GM21423 (cell line): ENCODE results near the gene CEMIP2.
"Not testable (repeated sequence)": the region's sequence is repeated elsewhere in the genome, so short reads cannot be mapped to it uniquely, and the experiment has no call there.

Experiments
- ATAC-seq: cut with Tn5 transposase; IDR thresholded peaks from one replicate; pipeline ENCODE4 v1.9.1; 2021; ENCODE audit warnings: mild to moderate bottlenecking, moderate library complexity; ENCODE audit not compliant: unreplicated experiment

CEMIP2 gene

DNA sequence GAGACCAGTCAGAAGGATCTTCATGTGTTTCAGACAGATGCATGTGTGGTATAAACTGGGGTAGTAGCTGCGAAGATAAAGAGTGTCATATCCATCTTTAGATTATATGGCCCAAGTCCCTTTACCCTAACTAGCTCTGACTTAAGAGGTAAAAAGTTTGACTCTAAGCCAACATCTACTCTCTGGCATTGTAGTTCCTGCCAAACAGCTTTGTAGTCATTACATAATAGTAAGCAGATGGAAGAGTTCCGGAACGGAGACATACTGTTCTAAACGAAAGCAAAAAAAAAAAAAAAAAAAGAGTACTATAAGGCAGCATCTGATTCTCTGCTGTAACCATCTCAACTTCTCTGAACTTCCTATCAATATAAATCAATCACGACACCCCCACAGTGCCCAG, 48.8 kb downstream of the CEMIP2 start:
- no peak for ATAC-seq

DNA sequence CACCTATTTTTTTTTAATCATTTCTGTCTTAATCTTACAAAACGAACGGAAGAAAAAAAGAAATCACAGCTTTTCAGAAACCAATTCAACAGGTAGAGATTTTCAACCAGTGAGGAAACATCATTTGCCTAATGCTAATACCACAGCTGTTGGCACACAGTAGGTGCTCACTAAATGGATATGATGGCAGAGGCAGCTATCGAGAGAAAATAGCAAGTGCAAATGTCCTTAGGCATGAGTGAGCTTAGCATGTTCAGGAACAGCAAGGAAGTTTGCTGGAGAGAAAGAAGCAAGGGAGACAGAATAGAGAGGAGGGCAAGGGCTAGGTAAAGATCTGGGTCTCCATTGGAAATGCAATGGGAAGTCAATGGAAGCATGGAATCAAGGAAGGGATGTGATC, 49.2 kb downstream of the CEMIP2 start:
- no peak for ATAC-seq

DNA sequence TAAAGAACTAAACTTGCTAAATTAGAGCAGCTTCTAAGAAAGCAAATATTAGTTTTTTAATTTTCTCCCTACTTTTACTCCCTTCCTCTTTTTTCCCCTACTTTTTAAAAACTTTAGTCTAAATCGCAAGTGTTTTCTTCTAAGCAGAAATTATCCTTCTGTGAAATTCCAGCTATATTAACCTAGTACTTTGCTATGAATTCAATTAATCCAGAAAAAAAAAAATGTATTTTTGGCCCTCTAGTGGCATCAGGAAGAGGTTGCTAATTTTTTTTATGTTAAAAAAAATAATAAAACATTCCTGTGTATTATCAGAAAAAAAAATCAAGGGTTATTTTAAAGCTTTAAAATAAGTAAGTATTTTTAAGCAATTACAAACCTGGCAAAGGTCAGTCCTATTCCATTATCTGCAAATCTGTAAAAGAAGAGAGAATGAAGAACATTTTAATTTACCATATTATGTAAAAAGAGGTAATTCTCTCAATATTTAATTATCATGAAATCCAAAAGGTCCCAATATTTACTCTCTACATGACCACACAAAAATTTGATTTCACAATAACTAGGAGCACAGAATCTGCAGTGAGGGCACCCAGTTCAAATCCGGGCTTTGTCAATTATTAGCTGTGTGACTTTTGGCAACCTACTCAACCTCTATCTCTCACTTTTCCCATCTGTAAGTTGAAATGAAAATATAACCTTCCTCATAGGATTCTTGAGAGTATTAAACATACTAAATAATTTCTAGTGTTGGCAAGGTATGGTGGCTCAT, 52.0 kb downstream of the CEMIP2 start:
- ATAC-seq, result no peak

DNA sequence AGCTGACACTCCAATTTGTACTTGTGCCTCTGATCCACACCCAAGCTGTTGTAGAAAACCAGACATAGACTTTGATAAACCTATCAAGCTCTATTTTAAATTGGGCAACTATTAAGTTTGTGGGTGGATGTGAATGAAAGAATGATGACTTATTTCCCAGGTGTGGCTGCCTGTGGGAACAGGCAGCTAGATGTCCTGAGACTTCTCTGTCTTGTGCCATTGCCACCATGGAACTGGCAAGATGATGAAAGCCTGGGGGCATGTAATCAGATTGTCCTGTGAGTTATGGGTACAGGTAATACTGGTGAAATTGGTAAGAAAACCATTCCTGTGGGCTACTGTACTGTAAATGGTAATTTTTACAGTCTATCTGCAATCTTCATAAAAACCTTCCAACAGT, 57.5 kb downstream of the CEMIP2 start:
- ATAC-seq, result no peak

DNA sequence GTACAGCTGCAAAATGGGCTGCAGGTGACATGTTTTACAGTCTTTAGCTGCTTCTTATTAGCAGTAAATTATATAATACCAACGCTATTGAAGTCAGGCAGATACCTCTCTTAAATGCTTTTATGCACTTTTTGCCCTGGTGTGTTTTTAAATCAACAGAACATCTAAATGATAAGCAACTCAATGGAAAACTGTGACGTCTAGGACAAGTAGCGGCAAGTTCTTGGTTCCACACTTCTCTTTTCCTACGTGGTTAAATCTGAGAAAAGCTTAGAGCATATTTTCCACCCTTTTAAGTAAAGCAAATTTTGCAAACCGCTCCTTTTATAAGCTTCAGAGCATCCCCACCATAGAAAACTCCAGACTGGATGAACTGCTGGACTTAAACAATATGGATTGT, 58.1 kb downstream of the CEMIP2 start:
- ATAC-seq, result no peak

DNA sequence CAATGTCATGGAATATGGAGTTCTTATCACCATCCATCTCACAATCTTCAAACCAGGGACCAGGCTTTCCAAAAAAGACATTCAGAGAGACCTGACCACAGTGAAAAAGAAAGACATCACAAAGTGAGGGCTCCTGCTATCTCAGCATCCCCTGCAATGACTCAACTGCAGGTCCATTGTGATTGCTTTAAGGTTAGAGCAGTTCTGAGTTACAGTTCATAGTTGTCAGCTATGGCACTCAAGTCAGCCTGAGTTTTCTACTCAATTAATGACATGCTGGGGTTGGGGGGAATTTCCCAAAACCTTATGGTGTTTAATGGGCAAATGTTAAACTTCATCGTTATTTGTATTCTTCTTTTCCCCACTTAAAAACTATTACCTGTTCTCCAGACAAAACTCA, 58.9 kb downstream of the CEMIP2 start:
- ATAC-seq, result no peak

DNA sequence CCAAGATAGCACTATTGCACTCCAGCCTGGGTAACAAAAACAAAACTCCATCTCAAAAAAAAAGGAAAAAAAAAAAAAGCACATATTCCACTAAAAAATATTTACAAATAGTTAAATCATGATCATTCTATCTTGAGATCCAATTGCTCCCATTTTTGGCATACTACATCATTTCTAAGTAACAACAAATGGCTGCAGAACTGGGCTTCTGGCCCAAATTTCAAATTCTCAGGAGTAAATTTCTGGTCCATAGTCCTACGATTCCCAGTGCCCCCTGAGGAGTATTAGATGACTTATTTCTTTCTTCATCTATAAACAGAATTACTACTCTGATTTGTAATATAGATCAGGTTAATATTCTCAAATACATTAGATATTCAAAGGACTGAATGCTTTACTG, 62.1 kb downstream of the CEMIP2 start:
- ATAC-seq, result no peak

DNA sequence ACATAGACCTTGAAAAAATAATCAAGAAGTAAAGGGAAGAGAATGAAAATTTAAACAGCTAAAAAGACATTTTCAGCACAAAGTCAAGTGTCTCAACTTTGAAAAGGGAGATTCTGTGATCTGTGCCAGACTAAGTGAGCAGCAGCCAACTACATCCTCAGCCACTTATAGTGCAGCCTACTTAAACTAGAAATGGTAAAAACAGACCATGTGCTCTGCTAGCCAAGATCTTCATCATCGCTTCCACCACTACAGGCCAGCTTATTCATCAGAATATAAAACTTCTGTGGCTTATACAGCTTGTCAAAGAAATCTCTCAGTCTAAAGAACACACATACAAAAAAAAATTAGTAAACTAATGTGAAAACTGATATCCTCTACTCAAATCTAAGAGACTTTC, 63.5 kb downstream of the CEMIP2 start:
- no peak for ATAC-seq

DNA sequence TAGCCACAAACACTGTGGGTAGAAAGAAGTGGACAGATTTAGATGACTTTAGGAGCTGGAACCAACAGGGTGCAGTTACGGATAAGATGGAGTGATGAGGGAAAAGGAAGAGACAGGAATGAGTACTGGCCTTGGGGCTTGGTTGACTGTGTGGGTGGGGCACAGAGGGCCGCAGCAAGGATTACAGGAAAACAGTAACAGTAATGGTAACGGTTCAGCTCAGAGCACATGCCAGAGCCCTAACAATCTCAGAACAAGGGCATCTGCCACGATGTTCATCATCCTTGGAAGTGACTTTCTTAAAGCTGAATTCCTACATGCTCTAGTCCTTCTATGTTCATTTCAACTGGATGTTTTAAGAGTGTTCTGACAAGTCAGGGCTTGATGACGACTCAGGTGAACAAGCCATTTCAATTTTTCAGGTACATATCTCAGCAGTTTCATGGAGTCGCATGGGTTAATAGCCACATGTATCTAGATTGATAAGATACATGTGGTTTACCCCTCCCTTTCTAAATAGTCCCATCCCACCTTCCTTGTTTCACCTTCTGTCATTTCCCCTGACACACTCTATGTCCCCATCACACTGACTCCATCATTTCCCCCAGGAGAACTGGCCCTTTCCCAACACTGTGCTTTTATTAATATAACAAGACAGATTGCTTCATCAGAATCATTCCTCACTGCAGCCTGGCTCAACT, 65.0 kb downstream of the CEMIP2 start:
- ATAC-seq, result no peak

DNA sequence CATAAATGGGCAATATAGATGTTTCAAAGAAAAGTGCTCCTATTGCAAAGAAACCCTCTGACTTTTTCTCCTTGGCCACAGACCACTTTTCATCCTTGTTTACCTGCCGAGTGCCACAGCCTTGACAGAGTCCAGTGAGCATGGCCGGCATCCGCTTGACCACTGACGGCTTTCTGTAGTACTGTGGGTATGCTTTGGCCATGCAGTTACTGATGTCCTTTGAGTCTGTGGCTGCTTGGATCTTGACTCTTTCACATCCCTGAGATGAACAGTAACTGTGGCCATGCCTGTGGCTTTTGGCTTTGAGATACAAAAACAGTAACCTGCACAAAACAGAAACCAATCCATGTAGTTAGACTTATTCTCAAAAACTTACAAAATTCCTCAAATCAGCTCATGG, 70.4 kb downstream of the CEMIP2 start:
- ATAC-seq, result no peak

DNA sequence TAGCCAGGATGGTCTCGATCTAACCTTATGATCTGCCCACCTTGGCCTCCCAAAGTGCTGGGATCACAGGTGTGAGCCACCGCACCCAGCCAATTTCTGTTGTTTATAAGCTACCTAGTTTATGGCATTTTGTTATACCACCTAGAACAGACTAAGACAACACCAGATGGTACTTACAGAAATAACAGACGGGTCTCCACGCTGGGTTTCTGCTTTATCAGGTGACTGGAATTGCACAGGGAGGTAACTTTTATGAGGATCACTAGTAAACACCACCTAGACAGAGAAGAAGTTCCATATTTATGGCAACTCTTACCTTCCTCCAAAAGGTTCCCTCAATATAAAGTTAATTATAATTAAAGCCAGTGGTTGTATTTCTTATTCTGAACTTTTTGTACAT, 74.0 kb downstream of the CEMIP2 start:
- no peak for ATAC-seq

DNA sequence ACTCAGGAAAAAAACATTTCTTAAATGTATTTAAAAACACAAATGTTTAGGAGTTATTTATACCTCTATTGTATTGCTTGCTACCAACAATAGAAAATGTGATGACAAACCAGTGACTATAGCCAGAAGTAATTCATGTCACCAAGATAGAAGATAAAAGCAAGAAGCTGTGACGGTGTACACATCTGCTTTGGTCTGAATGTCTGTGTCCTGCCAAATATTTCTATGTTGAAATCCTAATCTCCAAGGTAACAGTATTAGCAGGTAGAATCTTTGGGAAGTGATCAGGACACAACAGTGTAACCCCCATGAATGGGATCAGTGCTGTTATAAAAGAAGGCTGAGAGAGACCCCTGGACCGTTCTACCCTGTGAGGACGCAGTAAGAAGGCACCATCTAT, 74.7 kb downstream of the CEMIP2 start:
- no peak for ATAC-seq

DNA sequence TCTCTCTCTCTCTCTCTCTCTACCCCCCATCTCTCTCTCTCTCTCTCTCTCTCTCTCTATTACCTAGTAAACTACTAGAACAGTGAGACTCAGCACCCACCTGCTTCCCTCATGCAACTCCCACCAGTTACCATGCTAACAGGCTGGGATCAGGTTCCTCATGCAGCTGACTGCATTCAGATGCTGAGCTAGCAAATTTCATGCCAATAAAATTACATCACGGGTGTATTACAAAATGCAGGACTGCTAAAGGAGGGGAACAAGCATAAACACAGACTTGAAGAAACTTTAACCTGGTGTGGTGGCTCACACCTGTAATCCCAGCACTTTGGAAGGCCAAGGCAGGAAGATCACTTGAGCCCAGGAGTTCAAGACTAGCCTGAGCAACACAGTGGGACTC, 76.0 kb downstream of the CEMIP2 start:
- no peak for ATAC-seq

DNA sequence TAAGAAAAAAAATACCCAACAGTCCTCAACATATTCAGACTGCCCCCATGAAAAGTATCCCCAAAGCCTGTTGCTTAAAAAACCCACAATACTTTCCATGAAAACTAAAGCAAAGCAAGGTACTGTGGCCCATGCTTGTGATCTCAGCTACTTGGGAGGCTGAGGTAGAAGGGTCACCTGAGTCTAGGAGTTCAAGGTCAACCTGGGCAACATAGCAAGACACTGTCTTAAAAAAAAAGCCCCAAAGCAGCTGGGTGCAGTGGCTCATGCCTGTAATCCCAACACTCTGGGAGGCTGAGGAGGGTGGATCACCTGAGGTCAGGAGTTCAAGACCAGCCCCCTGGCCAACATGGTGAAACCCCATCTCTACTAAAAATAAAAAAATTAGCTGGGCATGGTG, 76.7 kb downstream of the CEMIP2 start:
- not testable (repeated sequence) for ATAC-seq

DNA sequence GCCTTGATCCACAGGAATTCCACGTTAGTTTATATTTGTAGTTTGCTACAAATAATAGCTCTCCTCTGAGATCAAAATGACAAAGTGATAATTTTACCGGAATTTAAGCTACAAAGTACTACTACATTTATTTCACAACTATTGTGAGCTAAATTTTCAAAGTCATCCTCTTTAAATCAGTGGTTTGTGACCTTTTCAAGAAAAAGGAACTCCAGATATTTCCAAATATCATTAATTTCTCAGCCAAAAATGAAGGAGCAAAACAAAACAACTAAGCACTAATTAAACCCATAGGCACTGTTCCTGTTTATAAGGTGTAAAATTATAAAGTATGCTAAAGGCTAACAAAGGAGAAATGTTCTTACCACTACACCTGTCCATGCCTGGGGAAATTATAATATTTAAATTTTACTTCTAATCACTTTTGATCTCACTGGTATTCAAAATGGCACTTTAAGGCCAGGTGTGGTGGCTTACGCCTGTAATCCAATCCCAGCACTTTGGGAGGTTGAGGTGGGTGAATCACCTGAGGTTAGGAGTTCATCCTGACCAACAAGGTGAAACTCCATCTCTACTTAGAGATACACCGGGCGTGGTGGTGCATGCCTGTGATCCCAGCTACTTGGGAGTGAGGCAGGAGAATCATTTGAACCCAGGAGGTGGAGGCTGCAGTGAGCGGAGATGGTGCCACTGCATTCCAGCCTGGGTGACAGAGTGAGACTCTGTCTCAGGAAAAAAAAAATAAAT, 77.5 kb downstream of the CEMIP2 start:
- no peak for ATAC-seq

DNA sequence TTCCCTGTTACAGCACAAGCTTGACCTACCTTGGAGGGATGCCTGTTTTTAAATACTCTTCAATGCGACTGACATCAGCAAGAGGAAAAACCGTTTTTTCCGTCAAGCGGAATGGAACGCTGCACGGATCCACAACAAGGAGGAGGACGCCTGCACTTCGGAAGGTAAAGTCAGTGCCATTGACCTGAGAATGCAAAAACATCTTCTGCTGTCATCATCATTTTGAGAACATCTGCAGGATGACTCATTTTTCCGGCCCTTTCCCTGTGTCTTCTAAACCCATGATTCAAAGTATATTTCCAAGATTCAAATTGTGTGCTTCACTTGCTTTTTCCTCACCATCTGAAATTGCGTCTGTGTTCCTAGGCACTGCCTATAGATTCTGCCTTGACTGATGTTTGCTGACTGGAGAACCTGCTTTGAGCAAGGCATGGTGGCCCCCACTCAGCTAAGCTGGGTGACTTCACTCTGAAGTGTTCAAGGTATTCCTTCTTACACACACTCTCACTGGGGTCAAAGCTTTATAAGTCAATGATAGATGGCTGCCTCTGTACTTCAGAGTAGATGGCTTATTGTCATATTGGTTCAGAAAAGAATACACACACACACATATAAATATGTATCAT, 78.1 kb downstream of the CEMIP2 start:
- ATAC-seq, result no peak

DNA sequence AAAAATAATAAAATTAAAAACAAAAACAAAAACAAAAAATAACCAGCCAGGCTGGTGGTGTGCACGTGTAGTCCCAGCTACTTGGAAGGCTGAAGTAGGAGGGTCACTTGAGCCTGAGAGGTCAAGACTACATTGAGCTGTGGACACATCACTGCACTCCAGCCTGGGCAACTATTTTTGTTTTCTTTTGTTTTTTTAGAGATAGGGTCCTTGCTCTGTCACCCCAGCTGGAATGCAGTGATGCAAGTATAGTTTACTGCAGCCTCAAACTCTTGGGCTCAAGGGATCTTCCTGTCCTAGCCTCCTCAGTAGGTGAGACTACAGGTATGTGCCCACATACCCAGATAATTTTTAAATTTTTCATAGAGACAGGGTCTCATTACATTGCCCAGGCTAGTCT, 80.6 kb downstream of the CEMIP2 start:
- ATAC-seq, result no peak

DNA sequence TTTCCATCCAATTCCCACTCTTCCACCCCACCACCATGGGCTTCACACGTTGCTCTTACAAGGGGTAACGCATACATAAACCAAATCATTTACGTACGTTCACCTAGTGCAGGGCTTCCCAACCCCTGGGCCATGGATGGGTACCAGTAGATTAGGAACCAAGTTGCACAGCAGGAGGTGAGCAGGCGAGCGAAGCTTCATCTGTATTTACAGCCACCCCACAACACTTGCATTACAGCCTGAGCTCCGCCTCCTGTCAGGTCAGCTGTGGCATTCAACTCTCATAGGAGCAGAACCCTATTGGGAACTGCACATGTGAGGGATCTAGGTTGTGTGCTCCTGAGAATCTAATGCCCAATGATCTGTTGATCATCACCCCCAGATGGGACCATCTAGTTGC, 82.3 kb downstream of the CEMIP2 start:
- no peak for ATAC-seq

DNA sequence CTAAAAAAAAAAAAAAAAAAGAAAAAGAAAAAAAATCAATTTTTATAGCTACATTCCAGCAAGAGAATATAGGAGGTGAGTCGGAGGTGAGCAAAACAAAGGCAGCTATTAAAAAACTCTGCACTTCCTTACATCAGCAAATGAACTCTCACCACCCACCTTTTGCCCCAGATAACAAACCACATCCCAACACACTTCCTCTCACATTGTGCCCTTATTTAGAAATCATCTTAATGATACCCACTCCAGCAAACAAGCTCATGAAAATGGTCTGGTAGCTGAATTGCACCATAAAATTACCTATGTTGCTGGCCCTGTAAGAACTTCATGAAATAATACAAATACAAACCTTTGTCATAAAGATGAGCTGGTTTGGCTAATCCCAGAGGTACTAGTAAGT, 82.9 kb downstream of the CEMIP2 start:
- peak; percentile 54 for ATAC-seq

DNA sequence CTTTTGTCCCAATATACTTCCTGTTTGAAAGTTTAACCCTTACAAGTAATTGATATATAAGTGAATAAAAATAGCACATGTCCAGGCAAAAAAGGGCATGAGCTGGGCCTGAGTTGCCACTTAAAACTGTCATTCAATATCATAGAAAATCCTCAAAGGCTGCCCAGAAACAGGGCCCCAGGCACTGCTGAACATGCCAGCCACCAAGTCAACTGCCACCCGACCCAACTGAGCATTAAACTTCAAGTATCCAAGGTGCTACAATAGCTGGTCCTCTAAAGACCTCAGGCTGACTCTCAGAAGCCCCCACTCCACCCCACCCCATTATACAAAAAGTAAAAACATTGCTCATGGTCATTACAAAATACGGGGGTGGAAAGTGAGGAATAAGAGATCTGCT, 83.7 kb downstream of the CEMIP2 start:
- no peak for ATAC-seq

DNA sequence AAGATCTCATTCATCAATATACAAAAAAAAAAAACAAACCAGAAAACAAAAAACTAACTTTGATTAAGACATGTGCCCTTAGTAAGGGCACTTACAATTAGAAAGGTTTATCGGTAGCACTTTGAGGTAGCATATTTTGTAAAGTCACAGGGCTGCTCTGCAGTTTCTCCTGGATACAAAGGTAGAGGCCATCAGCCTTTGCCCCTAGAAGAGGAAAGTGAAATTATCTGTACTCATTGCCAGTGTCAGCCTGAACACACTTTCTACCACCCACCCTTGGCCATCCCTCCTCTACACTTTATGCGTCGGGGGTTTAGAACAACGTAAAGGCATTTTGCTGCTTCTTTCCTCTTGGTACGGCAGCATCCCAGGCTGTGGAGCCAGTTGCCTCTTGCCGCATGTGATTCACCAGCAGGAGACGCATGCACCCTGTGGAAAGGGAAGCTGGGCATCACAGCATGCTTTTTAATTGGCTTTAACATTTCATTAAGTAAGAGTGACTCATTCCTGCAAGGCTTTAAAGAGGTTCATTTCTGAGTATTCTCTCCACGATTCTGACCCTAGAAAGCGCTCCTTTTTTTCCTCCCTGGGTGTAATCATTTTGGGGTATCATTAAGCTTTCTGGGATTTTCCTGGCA, 84.6 kb downstream of the CEMIP2 start:
- ATAC-seq, result no peak
